Measurements from ENCODE around the gene HIP1. TPM values are rescaled to one million over a fixed set of nuclear protein-coding genes. Genes with fewer than 3 reads are reported as not detected.

The HIP1 gene
- total and polyA plus RNA-seq, 2 of the 13 experiments (the other 11 are each of a cell fraction or from before 2014, with no cell fraction given): 4.5 to 6.2 TPM

DNA sequence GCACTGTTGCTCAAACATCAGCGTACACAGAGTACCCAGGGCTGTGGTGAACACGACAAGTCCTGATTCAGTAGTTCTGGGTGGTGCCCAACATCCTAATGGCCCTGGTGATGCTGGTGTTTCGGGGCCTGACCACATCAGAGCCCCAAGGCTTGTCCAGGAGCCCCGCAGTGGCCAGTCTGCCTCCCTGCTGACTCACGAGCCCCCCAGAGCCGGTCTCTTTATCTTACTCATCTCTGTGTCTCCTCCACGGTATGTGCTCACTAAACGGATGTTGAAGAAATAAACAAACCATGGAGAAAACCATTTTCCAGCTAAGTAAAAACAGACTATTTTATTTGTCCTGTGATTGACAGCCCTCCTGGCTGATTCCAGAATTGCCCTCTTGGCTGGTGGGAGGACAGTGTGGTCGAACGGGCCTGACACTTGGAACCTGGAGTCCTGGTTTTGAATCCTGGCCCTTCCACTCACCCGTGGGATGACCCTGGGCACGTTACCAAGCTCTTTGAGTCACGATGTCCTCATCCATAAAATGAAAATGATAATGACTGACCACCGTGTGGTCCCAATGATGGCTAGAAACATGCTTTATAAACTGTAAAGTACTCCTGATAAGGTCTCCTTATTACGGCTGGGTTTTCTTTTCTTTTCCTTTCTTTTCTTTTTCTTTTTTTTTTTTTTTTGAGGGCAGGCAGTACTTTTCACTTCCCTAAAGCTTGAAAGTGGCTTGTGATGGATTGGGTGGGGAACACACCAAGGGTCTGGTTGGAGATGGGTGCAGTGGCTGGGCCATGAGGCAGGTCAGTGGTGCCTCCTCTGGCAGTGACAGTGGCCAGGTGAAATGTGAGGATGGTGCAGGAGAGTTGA lies 5.7 kb downstream of the HIP1 start (continued):
- TF ChIP-seq ZNF318 (CRISPR knock-in tag; IDR thresholded peaks at IDR 0.05) (no peak), RORA (CRISPR knock-in tag; IDR thresholded peaks at IDR 0.05) (no peak), ZBTB21 (CRISPR knock-in tag; IDR thresholded peaks at IDR 0.05) (no peak), ETV5 (CRISPR knock-in tag; IDR thresholded peaks at IDR 0.05; ENCODE audit: borderline replicate concordance) (no peak), ZNF503 (CRISPR knock-in tag; IDR thresholded peaks at IDR 0.05) (no peak), POLR2AphosphoS2 (IDR thresholded peaks at IDR 0.05; ENCODE audit: low read depth, low read length) (no peak)

Measured in HepG2 (cell line).